HCT116 (cell line): ENCODE results near the gene PADI2. TPM values are rescaled to one million over a fixed set of nuclear protein-coding genes. Genes with fewer than 3 reads are reported as not detected.

ENCODE experiments used
- ATAC-seq: fragments of 200-7000 bp; cut with Tn5 transposase; 2 replicates; pipeline ENCODE4 v1.9.1; 2020; ENCODE audit warnings: mild to moderate bottlenecking, moderate library complexity
- BruUV-seq: library from RNA; stranded (reverse); fragments of 400-500 nt; replicated peaks from 2 replicates; lab custom pipeline; 2021; lab: Mats Ljungman, UMichigan
- CTCF ChIA-PET: fragments of 300-600 bp; sonication (Branson Sonifier 250); formaldehyde crosslinking; loops from one replicate; lab custom pipeline; 2021; ENCODE audit warnings: antibody characterized with exemption; lab: Charles Lee
- POLR2A ChIA-PET: fragments of 300-600, 350-600 bp; sonication (Branson Sonifier 250); formaldehyde crosslinking; loops from one replicate; lab custom pipeline; 2021; ENCODE audit warnings: antibody characterized with exemption; lab: Charles Lee
- RAD21 ChIA-PET, 2 experiments: fragments of 300-600 bp; sonication (Branson Sonifier 250); formaldehyde crosslinking; loops; one replicate each; lab custom pipeline; 2023; ENCODE audit warnings: low total read pairs in 2 of 2; ENCODE audit not compliant: uncharacterized antibody in 2 of 2, unreplicated experiment in 2 of 2, low non-redundant PET in 1 of 2; lab: Charles Lee
- DNase-seq: peaks from one replicate; pipeline ENCODE4 v3.0.0-alpha.2; 2010; ENCODE audit warnings: low read depth, low spot score
- H2AFZ ChIP-seq: fragments of 200-600 bp; shearing (Covaris generic), sonication (generic); 2 replicates; pipeline ENCODE4 v1.6.1; 2017; ENCODE audit warnings: low read depth, mixed run types, mixed read lengths, antibody characterized with exemption, low read length; ENCODE audit not compliant: poor library complexity, severe bottlenecking
- H3K27ac ChIP-seq: 2 replicates; pipeline ENCODE4 v1.5.1; 2012; ENCODE audit warnings: low read depth, low read length
- H3K27me3 ChIP-seq: fragments of 200-600 bp; sonication (generic); 2 replicates; pipeline ENCODE4 v1.6.1; 2016; ENCODE audit warnings: mixed run types, low read length, mixed read lengths; ENCODE audit not compliant: insufficient read depth
- H3K36me3 ChIP-seq, 2 experiments: fragments of 200-500 bp in 1 of 2; fragments of 200-600 bp in 1 of 2; sonication (Bioruptor generic) in 1 of 2; sonication (generic) in 1 of 2; 2 replicates each; pipeline versions ENCODE4 v1.5.1 to v1.6.1; 2014 to 2016; ENCODE audit warnings: low read length in 2 of 2, inconsistent platforms in 1 of 2, mixed read lengths in 1 of 2, mixed run types in 1 of 2; ENCODE audit not compliant: insufficient read depth in 2 of 2, control insufficient read depth in 1 of 2
- H3K4me1 ChIP-seq, 2 experiments: fragments of 200-600 bp in 1 of 2; sonication (generic) in 1 of 2; 2 replicates each; pipeline versions ENCODE4 v1.5.1 to v1.6.1; 2012 to 2017; ENCODE audit warnings: low read length in 2 of 2, inconsistent platforms in 1 of 2, mild to moderate bottlenecking in 1 of 2, mixed read lengths in 1 of 2, mixed run types in 1 of 2, moderate library complexity in 1 of 2; ENCODE audit not compliant: insufficient read depth in 2 of 2, control insufficient read depth in 1 of 2
- H3K4me2 ChIP-seq: fragments of 200-600 bp; sonication (generic); 2 replicates; pipeline ENCODE4 v1.6.1; 2017; ENCODE audit warnings: mixed run types, low read length, mixed read lengths
- H3K4me3 ChIP-seq, 2 experiments: fragments of 200-600 bp in 1 of 2; sonication (generic) in 1 of 2; replicated peaks in 1 of 2; 2 replicates each; pipeline ENCODE4 v1.5.1; 2011 to 2016; ENCODE audit warnings: low read length in 2 of 2, control low read depth in 1 of 2, low read depth in 1 of 2, mild to moderate bottlenecking in 1 of 2, mixed read lengths in 1 of 2, mixed run types in 1 of 2
- H3K79me2 ChIP-seq: fragments of 200-600 bp; sonication (generic); 2 replicates; pipeline ENCODE4 v1.6.1; 2017; ENCODE audit warnings: mild to moderate bottlenecking, mixed run types, low read length, moderate library complexity, mixed read lengths; ENCODE audit not compliant: insufficient read depth
- H3K9ac ChIP-seq: fragments of 200-600 bp; sonication (generic); 2 replicates; pipeline ENCODE4 v1.6.1; 2016; ENCODE audit warnings: low read length, mixed read lengths
- H3K9me2 ChIP-seq: fragments of 200-600 bp; sonication (generic), shearing (Covaris generic); 2 replicates; pipeline ENCODE4 v1.6.1; 2017; ENCODE audit warnings: mixed run types, mild to moderate bottlenecking, moderate library complexity; ENCODE audit not compliant: insufficient read depth
- H3K9me3 ChIP-seq, 2 experiments: fragments of 200-500 bp in 1 of 2; fragments of 200-600 bp in 1 of 2; sonication (Bioruptor generic) in 1 of 2; sonication (generic) in 1 of 2; 2 replicates each; pipeline ENCODE4 v1.6.1; 2014 to 2017; ENCODE audit warnings: low read length in 2 of 2, mixed read lengths in 2 of 2, inconsistent platforms in 1 of 2, low read depth in 1 of 2, mild to moderate bottlenecking in 1 of 2, mixed run types in 1 of 2, moderate library complexity in 1 of 2; ENCODE audit not compliant: control insufficient read depth in 1 of 2, insufficient read depth in 1 of 2
- H4K20me1 ChIP-seq: fragments of 200-600 bp; sonication (generic), shearing (Covaris generic); 2 replicates; pipeline ENCODE4 v1.6.1; 2017; ENCODE audit warnings: mixed run types, mild to moderate bottlenecking, moderate library complexity; ENCODE audit not compliant: insufficient read depth
- CBX3 ChIP-seq: IDR thresholded peaks from 2 replicates; pipeline ENCODE4 v1.6.1; 2012; ENCODE audit warnings: low read depth
- CTCF ChIP-seq, 3 experiments: fragments of 200-600 bp in 1 of 3; sonication (generic) in 1 of 3; IDR thresholded peaks in 2 of 3; conservative IDR thresholded peaks in 1 of 3; 2 replicates each; pipeline ENCODE4 v1.5.1; 2012 to 2017; ENCODE audit warnings: low read depth in 2 of 3, low read length in 2 of 3, antibody characterized with exemption in 1 of 3, borderline replicate concordance in 1 of 3, control low read depth in 1 of 3, mild to moderate bottlenecking in 1 of 3, mixed read lengths in 1 of 3, mixed run types in 1 of 3, moderate library complexity in 1 of 3; ENCODE audit not compliant: insufficient read depth in 1 of 3
- POLR2AphosphoS5 ChIP-seq: IDR thresholded peaks from 2 replicates; pipeline ENCODE4 v1.6.1; 2011; ENCODE audit warnings: mild to moderate bottlenecking, low read depth, low read length, moderate library complexity
- ZFX ChIP-seq: fragments of 450-650 bp; IDR thresholded peaks from 2 replicates; pipeline ENCODE4 v1.6.1; 2017
- intact Hi-C: fragments of 100-400 bp; cut with micrococcal nuclease; formaldehyde crosslinking; loops from 2 replicates; pipeline ENCODE4 v1.10.0; 2022
- total RNA-seq: library from RNA; stranded (reverse); gene quantifications from one replicate; pipeline ENCODE4 v1.2.1, GENCODE V29; 2021; ENCODE audit not compliant: unreplicated experiment

The PADI2 gene
- total RNA-seq, 1 experiment from 2014 or later: 2.7 TPM

DNA sequence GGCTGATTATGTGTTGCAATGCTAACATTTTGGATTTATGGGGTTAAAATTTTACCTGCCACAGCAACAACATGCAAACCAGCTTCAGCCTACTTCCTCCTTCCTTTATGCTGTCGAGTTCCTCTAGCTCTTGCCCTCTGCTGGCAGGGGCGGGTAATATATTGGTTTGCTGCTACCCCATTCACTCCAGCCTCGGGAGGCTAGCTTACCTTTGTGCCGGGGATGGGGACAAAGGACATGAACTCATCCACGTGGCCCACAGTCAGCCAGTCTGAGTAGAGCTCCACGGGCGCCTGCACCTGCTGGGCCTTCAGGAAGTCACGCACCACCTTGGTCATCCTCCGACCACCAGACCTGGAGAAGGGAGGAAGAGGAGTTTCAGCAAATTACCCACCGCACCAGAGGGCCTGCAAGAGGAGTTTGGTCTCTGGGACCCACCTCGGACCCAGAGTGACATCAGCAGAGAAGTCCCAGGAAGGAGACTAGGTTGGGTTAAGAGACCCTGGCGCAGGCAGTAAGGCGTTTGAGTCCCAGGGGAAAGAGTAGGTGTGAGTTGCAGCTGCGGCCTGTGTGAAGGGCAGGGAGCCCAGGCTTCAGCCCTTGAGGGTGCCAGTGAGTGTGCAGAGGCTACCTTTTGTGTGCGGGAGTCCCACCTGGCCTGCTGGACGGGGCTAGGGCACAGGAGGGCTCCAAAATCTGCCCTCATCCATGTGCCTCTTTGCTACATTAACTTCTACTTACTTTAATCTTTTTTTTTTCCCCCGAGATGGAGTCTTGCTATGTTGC lies 43.6 kb downstream of the PADI2 start:
- POLR2A ChIA-PET: no interaction called here
- no peak overlapping the region for H3K9ac ChIP-seq

More for the DNA sequence above, 43.6 kb downstream of the PADI2 start:
- DNase-seq: peak; percentile 18
- Histone ChIP-seq H4K20me1 (no peaks in the 10 kb centered on the region), H2AFZ (no peak overlapping the region), H3K36me3 (no peaks in the 10 kb centered on the region), H3K9me3 (no peaks in the 10 kb centered on the region; a peak in 1 of 4 replicates), H3K9me2 (no peaks in the 10 kb centered on the region), H3K4me1 (no peaks in the 10 kb centered on the region), H3K4me2 (no peak overlapping the region), H3K27me3 (no peaks in the 10 kb centered on the region)
- intact Hi-C loops: no loop called here
- no TSS peak for BruUV-seq
- TF ChIP-seq POLR2AphosphoS5 (no peak), ZFX (no peak), CTCF (IDR thresholded peaks at IDR 0.05 in 2 of 3, conservative IDR thresholded peaks at IDR 0.05 in 1 of 3; ENCODE audit: borderline replicate concordance in 1 of 3, insufficient read depth in 1 of 3, low read depth in 2 of 3, low read length in 2 of 3) (peak; percentile 18 to 64 (median 58); a peak in 5 of 6 replicates), CBX3 (0 out of 2 replicates have a peak, but pooled peaks have one; percentile 31)
- TF ChIP-seq, all 23 proteins: peak for 2
- Histone ChIP-seq H3K79me2 (no peaks in the 10 kb centered on the region), H3K4me3 (no peak overlapping the region), H3K27ac (no peak overlapping the region)
- ChIA-PET CTCF (interaction anchor here (1.0 to 1.1 kb wide), 2 partner anchors 14 to 24 kb away, joined by 3 read pairs; no protein-coding TSS in a partner anchor), RAD21 (no interaction called here)
- peak; percentile 94 for ATAC-seq
